ENCODE results near the gene RAD51B.

RAD51B gene

DNA sequence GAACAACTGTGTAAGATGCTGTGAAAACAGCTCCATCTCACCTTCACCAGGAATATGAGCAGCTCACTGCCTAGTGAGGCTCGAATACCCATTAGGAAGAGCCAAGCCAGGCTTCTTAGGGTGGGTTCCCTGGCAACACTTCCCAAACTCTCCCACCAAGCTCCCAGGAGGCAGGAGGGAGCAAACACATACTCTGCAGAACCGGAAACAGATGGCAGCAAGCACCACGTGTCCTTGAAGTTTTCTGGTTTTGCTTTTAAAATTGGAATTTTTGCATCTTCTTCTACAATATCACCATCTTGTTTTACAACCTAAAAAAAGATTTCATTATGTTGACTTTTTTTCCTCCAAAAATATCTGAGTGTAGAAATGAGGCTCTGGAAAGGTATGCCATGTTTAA, 786.6 kb downstream of the RAD51B start:
- Histone ChIP-seq H3K4me3 (ENCODE audit: insufficient read length, low read depth) (no peak overlapping the region), H3K4me1 (ENCODE audit: insufficient read depth, insufficient read length) (peaks cover 10% of the 10 kb centered on the region), H3K9me3 (ENCODE audit: insufficient read depth, low read length) (peaks cover 11% of the 10 kb centered on the region; the same call in 1 of the 2 replicates), H3K9ac (ENCODE audit: insufficient read length, low read depth) (no peak overlapping the region), H3K36me3 (ENCODE audit: insufficient read depth, insufficient read length, low read length) (no peaks in the 10 kb centered on the region), H3K27me3 (ENCODE audit: insufficient read depth, insufficient read length) (no peaks in the 10 kb centered on the region)
- TF ChIP-seq SUZ12 (IDR thresholded peaks at IDR 0.05; ENCODE audit: extremely low read depth, insufficient read depth, insufficient read length) (no peak), ZNF274 (IDR thresholded peaks at IDR 0.05; ENCODE audit: low read depth, low read length) (no peak), YY1 (IDR thresholded peaks at IDR 0.05; ENCODE audit: insufficient read depth, insufficient read length) (no peak)
- DNase-seq (ENCODE audit: low read depth, low spot score), result no peak

DNA sequence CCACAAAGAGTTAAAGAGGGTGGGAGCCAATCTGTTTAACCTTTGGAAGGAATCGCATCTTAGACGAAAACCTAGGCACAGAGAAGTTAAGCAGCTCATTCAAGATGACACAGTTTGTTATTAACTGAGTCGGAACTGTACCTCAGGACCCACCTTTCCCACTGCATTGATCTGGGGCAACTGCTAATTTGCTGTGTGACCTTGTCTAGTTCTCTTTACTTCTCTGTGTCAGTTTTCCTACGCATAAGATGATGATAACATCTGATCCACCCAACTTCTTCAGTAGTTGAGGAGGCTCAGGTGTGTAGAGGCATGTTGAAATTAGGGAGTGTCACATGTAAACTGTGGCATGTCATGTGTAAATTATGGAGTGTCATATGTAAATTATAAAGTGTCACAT, 787.1 kb downstream of the RAD51B start:
- H3K36me3 ChIP-seq (ENCODE audit: insufficient read depth, insufficient read length, low read length), result no peaks in the 10 kb centered on the region
- no peak for DNase-seq (ENCODE audit: low read depth, low spot score)
- peaks cover 10% of the 10 kb centered on the region for H3K4me1 ChIP-seq (ENCODE audit: insufficient read depth, insufficient read length)

DNA sequence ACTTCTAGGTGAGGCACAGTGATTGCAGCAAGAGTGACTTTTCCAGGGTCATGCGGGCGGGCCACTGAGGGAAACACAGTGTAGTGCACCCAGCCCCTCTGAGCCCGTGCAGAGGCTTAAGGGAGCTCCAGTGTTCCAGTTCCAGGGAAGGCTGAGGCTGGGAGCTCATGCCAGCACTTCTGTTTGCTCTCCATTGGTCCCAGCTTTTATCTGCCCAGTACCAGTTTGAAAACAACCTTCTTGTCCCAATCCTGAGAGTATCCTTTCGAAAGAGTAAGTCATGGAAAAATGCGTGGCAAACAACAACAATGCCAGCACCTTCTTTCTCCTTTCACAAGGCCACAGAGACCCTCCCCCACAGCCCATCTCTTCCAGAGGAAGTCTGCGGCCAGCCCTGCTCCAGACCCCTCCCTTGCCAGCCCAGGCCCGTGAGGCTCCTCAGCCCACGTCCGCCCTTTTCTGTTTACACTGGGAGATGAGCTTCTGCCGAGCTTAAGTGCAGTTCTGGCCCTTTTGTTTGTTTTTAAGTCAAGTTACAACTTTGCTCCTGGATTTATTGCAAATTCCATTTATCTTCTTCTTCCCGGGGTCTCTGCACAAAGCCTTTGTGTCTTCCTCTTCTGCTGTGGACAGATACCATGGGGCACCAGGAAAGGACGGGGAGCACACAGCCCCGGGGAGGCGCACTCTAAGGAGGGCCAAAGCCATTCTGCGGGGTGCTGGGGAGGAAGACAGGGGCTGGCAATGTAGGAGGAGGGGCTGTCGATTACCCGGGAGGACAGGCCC, 787.7 kb downstream of the RAD51B start:
- Histone ChIP-seq H3K4me3 (ENCODE audit: insufficient read length, low read depth) (no peak overlapping the region), H3K36me3 (ENCODE audit: insufficient read depth, insufficient read length, low read length) (no peaks in the 10 kb centered on the region), H3K4me1 (ENCODE audit: insufficient read depth, insufficient read length) (peaks cover 10% of the 10 kb centered on the region), H3K27me3 (ENCODE audit: insufficient read depth, insufficient read length) (no peaks in the 10 kb centered on the region), H3K9me3 (ENCODE audit: insufficient read depth, low read length) (peaks cover 11% of the 10 kb centered on the region; the same call in 1 of the 2 replicates), H3K9ac (ENCODE audit: insufficient read length, low read depth) (no peak overlapping the region)
- DNase-seq (ENCODE audit: low read depth, low spot score), result no peak
- TF ChIP-seq YY1 (IDR thresholded peaks at IDR 0.05; ENCODE audit: insufficient read depth, insufficient read length) (no peak), SUZ12 (IDR thresholded peaks at IDR 0.05; ENCODE audit: extremely low read depth, insufficient read depth, insufficient read length) (no peak), ZNF274 (IDR thresholded peaks at IDR 0.05; ENCODE audit: low read depth, low read length) (no peak)

More for the DNA sequence above, 787.1 kb downstream of the RAD51B start:
- peaks cover 11% of the 10 kb centered on the region; the same call in 1 of the 2 replicates for H3K9me3 ChIP-seq (ENCODE audit: insufficient read depth, low read length)
- TF ChIP-seq ZNF274 (IDR thresholded peaks at IDR 0.05; ENCODE audit: low read depth, low read length), result no peak
- TF ChIP-seq YY1 (IDR thresholded peaks at IDR 0.05; ENCODE audit: insufficient read depth, insufficient read length), result no peak
- no peak for TF ChIP-seq SUZ12 (IDR thresholded peaks at IDR 0.05; ENCODE audit: extremely low read depth, insufficient read depth, insufficient read length)
- H3K4me3 ChIP-seq (ENCODE audit: insufficient read length, low read depth), result no peak overlapping the region
- H3K27me3 ChIP-seq (ENCODE audit: insufficient read depth, insufficient read length), result no peaks in the 10 kb centered on the region
- H3K9ac ChIP-seq (ENCODE audit: insufficient read length, low read depth), result no peak overlapping the region

DNA sequence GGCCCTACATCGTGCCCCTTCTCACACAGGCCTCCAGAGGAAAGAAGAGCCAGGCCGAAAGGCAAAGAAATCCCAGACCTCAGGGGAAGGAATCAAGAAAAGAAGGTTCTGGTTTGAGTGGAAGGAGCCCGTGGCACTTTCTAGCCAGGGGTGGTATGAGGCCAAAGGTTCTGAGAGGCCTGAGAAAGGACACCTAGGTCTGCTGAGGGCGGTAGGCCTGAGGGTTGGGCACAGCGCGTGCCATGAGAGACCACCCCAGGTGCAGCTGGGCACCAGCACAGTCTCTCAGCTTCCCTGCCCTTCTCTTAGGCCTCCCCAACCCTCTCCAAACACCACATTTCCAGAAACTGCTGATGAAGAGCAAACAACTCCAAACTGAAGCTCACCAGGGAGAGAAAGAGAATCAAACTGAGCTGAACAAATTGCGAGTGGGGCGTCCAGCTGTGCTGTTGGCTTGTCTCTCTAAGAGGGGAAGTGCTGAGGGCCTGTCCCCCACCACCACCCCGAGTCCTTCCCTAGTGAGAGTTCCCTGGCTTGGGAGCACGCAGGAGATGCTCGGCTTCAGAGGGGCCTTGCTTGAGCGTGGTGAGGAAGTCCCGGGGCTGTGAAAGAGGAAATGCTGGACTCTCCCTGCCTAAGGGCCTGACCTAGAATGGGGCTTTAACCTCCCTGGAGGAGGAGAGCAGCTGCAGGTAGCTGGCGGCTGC, 788.4 kb downstream of the RAD51B start:
- TF ChIP-seq SUZ12 (IDR thresholded peaks at IDR 0.05; ENCODE audit: extremely low read depth, insufficient read depth, insufficient read length) (no peak), ZNF274 (IDR thresholded peaks at IDR 0.05; ENCODE audit: low read depth, low read length) (no peak), YY1 (IDR thresholded peaks at IDR 0.05; ENCODE audit: insufficient read depth, insufficient read length) (no peak)
- no peaks in the 10 kb centered on the region for H3K36me3 ChIP-seq (ENCODE audit: insufficient read depth, insufficient read length, low read length)
- H3K4me3 ChIP-seq (ENCODE audit: insufficient read length, low read depth), result no peak overlapping the region
- H3K9ac ChIP-seq (ENCODE audit: insufficient read length, low read depth), result no peak overlapping the region
- peaks cover 11% of the 10 kb centered on the region; the same call in 1 of the 2 replicates for H3K9me3 ChIP-seq (ENCODE audit: insufficient read depth, low read length)
- H3K4me1 ChIP-seq (ENCODE audit: insufficient read depth, insufficient read length), result peaks cover 10% of the 10 kb centered on the region
- no peak for DNase-seq (ENCODE audit: low read depth, low spot score)
- H3K27me3 ChIP-seq (ENCODE audit: insufficient read depth, insufficient read length), result no peaks in the 10 kb centered on the region

DNA sequence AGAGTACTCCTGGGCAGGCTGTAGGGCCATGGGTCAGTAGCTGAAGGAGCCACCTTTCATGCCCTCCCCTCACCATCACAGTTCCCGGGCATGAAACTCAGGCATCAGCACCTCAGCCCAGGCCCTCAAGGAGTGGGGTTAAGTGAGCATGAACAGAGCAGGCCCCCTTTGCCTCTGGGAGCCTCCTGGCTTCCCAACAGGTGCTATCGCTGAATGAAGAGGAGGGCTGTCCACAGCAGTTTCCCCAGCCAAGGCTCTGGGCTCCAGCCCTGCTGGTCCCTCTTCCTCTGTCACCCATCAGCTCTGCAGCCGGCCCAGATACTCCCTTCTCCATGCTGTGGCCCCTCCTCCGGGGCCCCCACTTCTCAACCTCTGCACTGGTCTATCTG, 789.0 kb downstream of the RAD51B start:
- no peaks in the 10 kb centered on the region for H3K27me3 ChIP-seq (ENCODE audit: insufficient read depth, insufficient read length)
- TF ChIP-seq SUZ12 (IDR thresholded peaks at IDR 0.05; ENCODE audit: extremely low read depth, insufficient read depth, insufficient read length), result no peak
- no peak for TF ChIP-seq ZNF274 (IDR thresholded peaks at IDR 0.05; ENCODE audit: low read depth, low read length)
- no peak for TF ChIP-seq YY1 (IDR thresholded peaks at IDR 0.05; ENCODE audit: insufficient read depth, insufficient read length)
- H3K4me3 ChIP-seq (ENCODE audit: insufficient read length, low read depth), result no peak overlapping the region
- no peak for DNase-seq (ENCODE audit: low read depth, low spot score)
- H3K4me1 ChIP-seq (ENCODE audit: insufficient read depth, insufficient read length), result peaks cover 10% of the 10 kb centered on the region
- H3K36me3 ChIP-seq (ENCODE audit: insufficient read depth, insufficient read length, low read length), result no peaks in the 10 kb centered on the region
- H3K9ac ChIP-seq (ENCODE audit: insufficient read length, low read depth), result no peak overlapping the region
- peaks cover 11% of the 10 kb centered on the region; the same call in 1 of the 2 replicates for H3K9me3 ChIP-seq (ENCODE audit: insufficient read depth, low read length)

DNA sequence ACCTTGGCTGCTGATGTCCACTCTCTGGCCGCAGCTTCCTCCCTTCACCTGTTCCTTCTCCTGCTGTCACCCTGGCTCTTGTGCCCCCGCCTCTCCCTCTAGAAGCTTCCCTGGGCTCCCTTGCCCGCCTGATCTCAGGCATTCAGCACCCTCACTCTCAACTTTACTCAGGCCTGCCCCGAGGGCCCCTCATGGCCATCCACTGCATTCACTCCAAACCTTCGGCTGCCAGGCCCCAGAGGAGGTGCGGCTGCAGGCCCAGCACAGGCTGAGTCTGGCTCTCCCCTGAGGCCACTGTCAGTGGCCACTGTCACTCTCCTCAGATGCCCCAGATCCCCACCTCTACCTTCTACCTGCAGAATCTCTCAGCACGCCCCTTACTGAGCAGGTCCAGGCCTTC, 789.4 kb downstream of the RAD51B start:
- Histone ChIP-seq H3K4me1 (ENCODE audit: insufficient read depth, insufficient read length) (peaks cover 10% of the 10 kb centered on the region), H3K9me3 (ENCODE audit: insufficient read depth, low read length) (peaks cover 15% of the 10 kb centered on the region; the same call in 1 of the 2 replicates), H3K27me3 (ENCODE audit: insufficient read depth, insufficient read length) (no peaks in the 10 kb centered on the region), H3K9ac (ENCODE audit: insufficient read length, low read depth) (no peak overlapping the region), H3K36me3 (ENCODE audit: insufficient read depth, insufficient read length, low read length) (no peaks in the 10 kb centered on the region), H3K4me3 (ENCODE audit: insufficient read length, low read depth) (no peak overlapping the region)
- TF ChIP-seq SUZ12 (IDR thresholded peaks at IDR 0.05; ENCODE audit: extremely low read depth, insufficient read depth, insufficient read length) (no peak), ZNF274 (IDR thresholded peaks at IDR 0.05; ENCODE audit: low read depth, low read length) (no peak), YY1 (IDR thresholded peaks at IDR 0.05; ENCODE audit: insufficient read depth, insufficient read length) (no peak)
- no peak for DNase-seq (ENCODE audit: low read depth, low spot score)

DNA sequence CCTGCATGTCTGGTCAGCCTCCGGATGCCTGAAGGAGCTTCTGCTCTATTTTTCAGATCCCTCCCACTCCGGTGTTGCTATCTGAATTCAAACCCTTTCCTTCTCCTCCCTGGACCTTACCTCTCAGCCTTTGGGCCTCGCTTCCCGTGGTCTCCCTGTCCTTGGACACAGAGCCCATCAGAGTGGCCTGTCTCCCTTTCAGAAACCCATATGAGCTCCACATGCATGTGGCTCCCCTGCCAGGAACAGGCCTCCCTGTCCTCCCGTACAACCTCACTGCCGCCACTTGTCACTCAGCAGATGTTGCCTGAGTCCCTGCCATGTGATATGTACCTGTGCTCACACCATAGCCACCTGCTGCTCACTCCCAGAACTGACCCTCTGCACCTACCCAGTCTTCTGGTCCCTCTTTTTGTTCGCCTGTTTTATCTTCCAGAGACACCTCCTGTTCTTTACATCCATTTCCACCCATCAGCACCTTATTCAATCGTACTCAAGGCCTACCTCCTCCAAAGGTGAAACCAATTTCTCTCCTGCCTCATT, 790.7 kb downstream of the RAD51B start:
- TF ChIP-seq ZNF274 (IDR thresholded peaks at IDR 0.05; ENCODE audit: low read depth, low read length) (no peak), YY1 (IDR thresholded peaks at IDR 0.05; ENCODE audit: insufficient read depth, insufficient read length) (no peak), SUZ12 (IDR thresholded peaks at IDR 0.05; ENCODE audit: extremely low read depth, insufficient read depth, insufficient read length) (no peak)
- H3K4me3 ChIP-seq (ENCODE audit: insufficient read length, low read depth), result no peak overlapping the region
- H3K27me3 ChIP-seq (ENCODE audit: insufficient read depth, insufficient read length), result no peaks in the 10 kb centered on the region
- H3K36me3 ChIP-seq (ENCODE audit: insufficient read depth, insufficient read length, low read length), result no peaks in the 10 kb centered on the region
- H3K9ac ChIP-seq (ENCODE audit: insufficient read length, low read depth), result no peak overlapping the region
- DNase-seq (ENCODE audit: low read depth, low spot score), result no peak
- H3K9me3 ChIP-seq (ENCODE audit: insufficient read depth, low read length), result peaks cover 17% of the 10 kb centered on the region; the same call in 1 of the 2 replicates
- peaks cover 10% of the 10 kb centered on the region for H3K4me1 ChIP-seq (ENCODE audit: insufficient read depth, insufficient read length)
